Fibroblast of skin of right quadriceps (primary cell): ENCODE data around the gene P4HA1.

Experiments used
- DNase-seq: peaks from one replicate; pipeline ENCODE4 v3.0.0-alpha.2; 2013

P4HA1 gene

DNA sequence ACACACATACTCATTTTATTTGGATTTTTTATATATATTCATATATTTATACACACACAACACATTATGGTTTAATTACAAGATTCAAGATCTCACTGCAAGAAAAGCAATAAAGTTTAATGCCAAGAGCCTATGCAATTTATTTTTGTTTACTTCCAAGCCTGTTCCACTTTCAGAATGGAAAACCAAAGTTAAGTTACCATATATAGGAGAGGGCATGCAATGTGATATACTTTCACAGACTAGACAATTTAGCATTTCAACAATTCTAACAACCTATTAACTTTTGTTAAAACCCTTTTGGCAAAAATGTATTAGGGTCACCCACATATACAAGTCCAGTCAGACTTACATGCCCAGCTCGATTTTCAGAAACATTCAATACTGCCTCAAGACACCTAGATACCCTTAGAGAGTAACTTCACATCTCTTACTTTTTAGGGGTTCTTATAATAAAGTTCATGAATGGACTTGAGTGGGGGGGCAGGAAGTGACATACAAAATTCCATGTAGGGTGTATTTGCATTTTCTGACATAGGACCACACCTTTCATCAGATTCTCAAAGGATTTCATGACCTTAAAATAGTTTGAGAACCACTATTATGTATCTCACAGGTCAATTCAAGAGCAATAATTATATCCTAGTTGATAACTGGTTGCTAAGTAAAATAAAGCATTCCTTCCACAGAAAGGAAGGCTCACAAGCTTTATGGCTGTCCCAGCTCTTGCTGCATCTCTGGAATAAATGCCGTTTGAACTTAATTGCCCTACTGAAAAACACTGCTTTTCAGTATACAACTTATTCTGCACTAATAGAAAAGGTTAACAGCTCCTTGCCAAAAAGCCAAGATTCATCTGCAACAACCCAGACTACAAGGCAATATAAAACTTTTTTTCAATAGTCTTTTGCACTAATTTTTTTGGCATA lies 2.5 kb downstream of the P4HA1 start:
- DNase-seq: peak; percentile 15

DNA sequence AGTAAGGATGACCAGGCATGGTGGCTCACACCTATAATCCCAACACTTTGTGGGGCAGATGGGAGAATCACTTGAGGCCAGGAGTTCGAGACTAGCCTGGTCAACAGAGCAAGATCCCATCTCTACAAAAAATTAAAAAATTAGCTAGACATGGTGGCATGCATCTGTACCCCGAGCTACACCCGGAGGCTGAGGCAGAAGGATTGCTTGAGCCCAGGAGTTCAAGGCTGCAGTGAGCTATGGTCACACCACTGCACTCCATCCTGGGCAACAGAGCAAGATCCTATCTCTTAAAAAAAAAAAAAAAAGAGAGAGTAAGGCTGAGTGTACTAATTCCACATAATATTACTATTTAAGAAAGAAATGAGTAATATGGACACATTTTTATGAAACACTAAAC lies 3.8 kb downstream of the P4HA1 start:
- no peak for DNase-seq

DNA sequence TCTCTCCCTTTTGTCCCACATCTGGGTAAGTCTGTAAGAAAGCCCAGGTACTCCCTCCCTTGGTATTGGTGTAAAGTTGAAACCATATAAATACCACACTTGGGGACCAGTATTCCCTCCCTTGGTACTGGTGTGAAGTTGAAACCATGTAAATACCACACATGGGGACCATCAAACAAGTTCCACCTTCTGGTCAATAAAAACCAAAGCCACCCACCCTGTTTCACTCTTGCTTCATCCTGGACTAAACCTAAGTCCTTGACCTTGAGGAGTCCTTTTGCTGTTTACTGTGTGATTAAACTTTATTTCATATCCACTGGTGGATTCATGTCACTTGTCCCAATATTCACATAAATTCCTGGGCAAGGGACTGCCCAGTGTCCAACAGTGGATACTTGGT lies 8.4 kb downstream of the P4HA1 start:
- no peak for DNase-seq

DNA sequence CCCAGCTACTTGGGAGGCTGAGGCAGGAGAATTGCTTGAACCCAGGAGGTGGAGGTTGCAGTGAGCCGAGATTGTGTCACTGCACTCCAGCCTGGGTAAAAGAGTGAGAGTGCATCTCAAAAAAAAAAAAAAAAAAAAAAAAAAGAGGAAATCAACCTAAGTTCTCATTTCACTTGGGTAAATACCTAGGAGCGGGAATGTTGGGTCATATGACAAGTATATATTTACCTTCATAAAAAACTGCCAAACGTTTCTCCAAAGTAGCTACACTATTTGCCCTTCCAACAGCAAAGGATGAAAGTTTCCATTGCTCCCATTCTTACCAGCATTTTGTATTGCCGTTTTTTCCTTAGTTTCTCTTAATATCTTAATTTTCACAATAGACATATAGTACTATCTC lies 9.8 kb downstream of the P4HA1 start:
- DNase-seq: no peak

DNA sequence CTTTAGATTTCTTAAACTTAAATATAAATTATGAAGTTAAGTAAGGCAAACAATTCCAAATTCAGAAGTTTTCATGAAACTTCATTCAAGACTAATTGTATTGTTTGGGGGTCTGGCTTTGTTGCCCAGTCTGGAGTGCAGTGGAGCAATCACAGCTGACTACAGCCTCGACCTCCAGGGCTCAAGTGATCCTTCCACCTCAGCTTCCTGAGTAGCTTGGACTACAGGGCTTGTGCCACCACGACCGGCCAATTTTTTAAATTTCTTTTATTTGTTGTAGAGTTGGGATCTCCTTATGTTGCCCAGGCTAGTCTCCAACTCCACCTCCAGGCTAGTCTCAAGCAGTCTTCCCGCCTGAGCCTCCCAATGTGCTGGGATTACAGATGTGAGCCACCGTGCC lies 12.5 kb downstream of the P4HA1 start:
- no peak for DNase-seq

DNA sequence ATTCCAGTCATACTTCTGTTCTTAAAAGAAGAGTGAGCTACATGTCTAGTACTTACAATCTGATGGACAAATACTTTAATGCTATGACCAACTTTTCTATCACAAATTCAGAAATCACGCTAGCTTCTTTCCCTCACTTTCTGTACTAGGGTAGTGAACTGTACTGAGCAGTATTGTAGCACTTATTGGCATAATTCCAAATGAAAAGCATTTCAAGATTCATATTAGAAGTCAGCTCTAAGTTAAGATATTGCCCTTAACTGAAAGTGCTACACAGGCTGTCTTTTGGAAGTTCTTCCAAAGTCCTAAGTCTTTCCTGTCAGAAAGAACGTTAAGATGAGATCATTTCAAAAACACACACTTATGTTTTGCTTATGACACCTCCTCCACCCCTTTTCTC lies 13.4 kb downstream of the P4HA1 start:
- no peak for DNase-seq

DNA sequence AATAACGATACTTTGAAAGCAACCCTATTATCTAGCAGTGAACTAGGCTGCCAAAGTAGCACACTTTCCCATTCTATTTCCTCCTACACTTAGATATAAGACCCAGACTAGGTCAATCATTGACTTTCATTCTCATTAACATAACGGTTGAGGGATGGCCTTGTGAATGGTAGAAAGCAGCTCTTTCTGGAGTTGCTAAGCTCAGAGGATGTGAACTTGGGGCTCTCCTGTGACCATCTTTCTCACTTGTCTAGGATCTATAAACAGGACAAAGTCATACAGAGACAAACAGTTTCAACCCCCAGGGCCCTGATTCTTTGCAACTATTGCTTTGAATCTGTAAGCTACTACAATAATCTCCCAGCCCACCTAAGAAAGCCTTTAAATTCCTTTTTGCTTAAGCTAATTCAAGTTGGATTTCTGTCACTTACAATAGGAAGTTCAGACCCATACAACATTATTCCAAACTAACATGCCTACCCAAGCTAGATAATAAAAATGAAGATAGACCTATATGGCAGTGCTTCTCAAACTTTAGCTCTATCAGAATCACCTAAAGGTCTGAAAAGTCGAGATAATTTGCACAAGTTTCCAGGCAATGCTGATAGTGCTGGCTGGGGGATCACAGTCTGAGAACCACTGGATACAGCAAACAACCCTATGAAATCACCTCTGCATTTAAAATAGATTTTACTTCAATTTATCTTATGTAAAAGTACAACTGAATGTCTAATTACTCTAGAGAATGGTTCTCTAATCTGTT lies 16.7 kb downstream of the P4HA1 start:
- DNase-seq: no peak

DNA sequence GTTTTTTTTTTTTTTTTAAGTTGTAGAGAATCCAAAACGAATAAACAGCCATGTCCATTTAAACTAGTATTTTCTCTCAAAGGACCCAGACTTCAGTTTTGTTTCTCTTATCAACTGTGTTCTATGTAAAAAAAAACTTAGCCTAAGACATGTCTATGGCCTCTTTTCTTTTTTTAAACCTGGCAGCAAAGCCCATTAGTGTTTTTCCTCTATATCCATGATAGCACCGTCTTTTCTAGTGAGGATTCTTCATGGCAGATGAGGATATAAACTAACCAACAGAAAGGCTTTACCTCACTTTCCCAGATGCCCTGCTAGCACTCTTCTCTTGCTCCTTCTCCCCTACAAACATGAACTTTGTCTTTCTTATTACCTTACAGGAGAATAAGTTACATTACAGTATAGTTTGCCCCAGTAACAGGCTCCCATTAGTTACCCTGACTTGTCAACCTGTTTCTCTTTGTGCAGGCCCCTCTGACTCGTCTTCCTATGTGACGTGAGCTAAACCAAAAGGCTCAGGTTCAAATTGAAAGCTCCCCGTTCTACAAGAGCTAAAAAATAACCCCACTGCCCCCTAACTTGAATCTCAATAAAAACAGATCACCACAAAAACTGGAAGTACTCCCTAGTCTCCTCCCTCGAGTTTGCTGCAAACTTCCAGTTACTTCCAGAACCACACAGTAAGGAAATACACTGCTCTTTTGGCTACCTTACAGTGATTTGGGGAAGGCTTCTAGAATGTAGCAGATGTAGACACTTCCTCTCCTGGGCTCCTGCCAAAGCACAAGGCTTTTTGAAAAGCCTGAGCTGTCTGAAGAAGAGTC lies 20.1 kb downstream of the P4HA1 start:
- DNase-seq: peak; percentile 74

DNA sequence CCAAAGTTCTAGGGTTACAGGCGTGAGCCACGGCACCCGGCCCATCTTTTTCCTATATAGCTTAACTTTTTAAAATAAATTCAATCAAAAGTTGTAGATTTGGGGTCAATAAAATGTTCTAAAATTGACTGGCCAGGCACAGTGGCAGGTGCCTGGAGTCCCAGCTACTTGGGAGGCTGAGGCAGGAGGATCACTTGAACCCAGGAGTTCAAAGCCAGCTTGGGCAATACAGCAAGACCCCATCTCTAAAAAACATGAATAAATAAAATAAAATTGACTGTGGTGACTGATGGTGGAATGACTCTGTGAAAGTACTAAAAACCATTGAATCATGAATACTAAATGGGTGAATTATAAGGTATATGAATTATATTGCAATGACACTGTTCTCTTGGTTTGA lies 20.8 kb downstream of the P4HA1 start:
- no peak for DNase-seq

DNA sequence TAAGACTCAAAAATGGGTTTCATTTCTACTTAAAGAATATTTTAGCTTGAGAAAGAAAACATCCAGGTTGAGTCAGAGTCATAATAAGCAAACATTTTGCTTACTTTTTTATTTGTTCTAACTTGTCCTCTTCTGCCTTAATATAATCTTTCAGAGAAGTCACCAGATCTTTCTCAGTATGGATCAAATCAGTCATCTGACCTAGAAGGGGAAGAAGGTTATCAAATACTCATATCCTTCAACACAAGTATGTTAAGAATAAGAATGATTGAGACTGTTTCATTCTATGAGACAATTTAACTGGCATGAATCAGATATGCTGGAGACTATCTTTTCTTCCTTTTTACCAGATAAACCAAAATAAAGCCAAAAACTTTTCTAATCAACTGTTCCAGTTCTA lies 23.0 kb downstream of the P4HA1 start:
- DNase-seq: no peak

DNA sequence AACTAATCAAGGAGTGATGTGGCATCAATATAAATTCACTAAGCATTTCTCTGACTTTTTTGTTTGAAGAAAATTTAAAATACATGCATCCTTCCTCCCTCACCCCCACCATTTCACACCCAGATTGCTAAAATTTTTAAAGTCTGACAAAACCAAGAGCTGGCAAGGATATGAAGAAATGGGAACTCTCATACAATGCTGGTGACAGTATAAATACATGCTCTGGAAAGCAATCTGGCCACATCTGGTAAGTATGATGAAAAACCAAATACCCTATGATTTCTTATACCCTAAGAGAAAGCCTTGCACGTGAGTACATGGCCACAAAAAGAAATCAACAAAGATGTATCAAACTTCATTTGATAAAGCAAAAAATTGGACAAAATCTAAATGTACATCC lies 31.2 kb downstream of the P4HA1 start:
- no peak for DNase-seq

DNA sequence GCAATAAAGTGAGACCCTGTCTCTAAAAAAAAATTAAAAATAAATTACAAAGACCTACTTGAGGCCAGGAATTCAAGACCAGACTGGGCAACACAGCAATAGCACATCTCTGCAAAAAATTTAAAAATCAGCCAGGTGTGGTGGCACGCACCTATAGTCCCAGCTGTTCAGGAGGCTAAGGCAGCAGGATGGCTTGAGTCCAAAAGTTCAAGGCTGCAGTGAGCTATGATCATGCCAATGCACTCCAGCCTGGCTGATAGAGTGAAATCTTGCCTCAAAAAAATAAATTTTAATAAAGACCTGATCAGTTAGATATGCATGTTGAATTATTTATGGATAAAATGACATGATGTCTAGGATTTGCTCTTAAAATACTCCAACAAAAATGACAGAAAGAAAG lies 34.9 kb downstream of the P4HA1 start:
- DNase-seq: no peak

DNA sequence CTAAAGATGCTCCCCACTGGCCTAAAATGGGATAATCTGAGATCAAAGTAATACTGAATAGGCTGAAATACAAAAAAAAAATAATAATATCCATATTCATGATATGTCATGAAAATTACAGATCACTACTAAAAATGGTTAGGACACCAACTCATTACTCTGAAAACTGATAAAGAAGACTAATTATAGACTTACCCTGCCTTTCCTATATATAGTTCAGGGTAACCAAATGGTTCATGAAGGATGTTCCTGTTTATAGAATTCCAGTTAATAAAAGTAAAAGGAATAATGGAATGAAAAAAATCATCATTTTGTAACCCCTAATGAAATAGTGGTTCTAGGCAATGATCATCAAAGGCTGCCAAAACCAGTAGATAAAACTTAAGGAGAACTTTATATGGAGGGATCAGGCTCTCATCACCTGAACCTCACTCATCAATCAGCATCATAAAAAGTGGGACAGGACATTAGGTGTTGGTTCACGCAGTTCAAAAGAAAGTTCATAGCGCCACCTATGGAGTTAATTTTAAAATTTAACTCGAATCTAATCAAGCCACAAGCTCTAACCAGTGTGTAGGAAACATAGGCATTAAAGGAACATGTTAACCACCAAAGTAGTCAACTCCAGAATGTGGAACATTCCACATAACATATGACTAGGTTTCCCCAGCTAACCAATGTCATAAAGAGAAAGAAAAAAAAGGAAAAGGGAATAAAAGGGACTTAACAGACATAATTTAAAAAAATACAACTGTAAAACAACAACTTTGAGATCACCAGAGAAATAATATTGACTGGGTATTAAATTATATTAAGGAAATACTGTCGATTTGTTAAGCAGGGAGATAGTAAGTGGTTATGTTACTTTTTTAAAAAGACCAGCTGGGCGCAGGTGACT lies 35.7 kb downstream of the P4HA1 start:
- peak; percentile 37 for DNase-seq

DNA sequence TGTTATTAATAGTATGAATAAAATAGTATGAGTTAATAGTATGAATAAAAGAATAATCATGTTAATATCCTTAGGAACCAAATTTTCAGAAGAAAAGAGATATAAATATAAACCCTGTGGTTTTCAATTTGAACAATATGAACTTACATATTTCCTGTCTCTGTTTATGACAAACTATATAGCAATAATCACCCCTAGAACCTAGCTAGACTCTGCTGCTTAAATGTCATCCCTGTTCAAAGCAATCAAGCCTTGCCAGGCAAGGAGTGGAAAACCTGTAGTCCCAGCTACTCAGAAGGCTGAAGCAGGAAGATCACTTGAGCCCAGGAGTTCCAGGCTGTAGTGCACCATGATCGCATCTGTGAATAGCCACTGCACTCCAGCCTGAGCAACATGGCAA lies 36.5 kb downstream of the P4HA1 start:
- no peak for DNase-seq

DNA sequence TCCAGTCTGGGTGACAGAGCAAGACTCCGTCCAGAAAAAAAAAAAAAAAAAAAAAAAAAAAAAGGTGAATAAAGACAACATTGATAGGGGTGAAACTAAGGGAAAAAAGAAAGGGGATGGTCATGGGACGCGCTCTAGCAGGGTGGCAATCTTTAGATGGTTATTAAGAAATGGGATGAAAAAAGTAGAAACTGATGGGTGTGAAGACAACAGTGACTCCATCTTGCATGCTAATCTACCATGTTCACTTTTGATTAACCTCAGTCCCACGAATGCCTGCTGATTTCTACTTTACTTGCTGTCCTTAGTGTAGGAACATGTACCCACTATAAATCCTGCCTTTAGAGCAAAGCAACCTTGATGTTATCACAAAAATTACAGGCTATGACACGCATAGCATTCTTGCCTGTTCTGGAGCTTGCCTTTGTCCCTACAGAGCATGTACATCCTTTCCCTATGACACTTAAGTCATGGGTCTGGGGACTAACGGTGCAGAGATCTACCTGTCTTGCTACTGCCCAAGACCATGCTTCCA lies 38.5 kb downstream of the P4HA1 start:
- no peak for DNase-seq

DNA sequence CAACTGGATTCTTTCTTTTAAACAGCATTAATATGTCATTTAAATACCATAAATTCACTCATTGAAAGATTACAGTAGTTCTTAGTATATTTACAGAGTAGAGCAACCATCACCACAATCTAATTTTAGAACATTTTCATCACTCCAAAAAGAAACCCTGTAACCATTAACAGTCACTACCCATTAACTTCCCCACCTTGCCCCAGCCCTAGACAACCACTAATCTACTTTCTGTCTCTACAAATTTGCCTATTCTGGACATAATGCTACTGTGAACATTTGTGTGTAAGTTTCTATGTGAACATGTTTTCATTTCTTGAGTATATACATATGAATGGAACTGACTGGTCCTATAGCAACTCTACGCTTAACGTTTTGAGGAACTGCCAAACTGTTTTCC lies 42.4 kb downstream of the P4HA1 start:
- no peak for DNase-seq

DNA sequence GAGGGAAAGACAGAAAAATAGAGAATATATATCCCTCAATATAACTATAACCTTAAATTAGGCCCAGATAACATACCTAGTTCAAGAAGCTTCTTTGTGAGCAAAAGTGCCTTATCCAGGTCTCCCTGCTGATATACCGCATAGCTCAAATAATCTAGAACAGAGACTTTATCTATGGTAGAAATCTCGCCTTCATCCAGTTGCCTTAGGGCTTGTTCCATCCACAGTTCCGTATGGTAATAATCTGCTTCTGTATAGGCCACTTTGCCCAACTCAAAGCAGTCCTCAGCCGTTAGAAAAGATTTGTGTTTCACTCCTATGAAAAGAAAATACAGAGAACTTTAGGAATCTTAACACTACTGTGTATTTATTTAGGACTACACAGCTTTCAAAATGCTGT lies 43.4 kb downstream of the P4HA1 start:
- no peak for DNase-seq

DNA sequence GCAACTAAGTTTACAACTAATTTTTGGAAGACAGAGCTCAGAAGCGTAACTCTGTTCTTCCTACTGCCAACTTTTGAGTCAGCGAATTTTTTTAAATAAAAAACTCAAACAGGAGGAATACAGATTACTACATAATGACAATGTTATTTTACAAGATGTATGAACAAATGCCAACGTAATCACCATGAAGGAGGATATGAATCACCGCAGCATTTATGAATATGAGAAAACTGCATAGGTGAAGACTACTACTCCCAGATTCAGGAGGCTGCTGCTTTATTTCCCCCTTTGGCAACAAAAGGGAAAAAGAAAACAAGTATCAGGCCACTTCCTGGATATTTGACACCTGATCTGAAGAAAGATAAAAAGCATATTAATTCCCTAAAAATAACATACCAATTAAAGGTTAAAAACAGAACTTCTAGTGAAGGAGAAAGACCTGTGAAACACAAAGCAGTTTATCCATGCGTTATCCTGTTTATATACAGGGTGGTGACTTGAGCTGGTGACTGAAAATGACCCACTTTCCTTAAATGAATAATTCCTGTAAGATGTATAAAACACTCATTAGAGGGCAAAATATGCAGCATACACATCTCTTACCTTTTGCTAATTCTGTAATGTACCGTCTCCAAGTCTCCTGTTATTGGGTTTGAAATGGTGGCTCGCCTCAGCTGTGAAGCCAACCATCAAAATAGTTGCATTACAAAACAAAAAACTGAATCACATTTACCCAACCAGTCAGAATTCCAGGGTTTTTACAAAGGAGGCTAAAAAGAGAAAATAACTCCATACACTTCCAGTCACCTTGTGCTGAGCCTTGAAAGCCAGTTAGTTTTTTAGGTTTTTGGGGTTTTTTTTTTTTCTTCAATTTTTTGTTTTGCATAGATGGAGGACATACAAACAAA lies 52.0 kb downstream of the P4HA1 start:
- peak; percentile 79 for DNase-seq

DNA sequence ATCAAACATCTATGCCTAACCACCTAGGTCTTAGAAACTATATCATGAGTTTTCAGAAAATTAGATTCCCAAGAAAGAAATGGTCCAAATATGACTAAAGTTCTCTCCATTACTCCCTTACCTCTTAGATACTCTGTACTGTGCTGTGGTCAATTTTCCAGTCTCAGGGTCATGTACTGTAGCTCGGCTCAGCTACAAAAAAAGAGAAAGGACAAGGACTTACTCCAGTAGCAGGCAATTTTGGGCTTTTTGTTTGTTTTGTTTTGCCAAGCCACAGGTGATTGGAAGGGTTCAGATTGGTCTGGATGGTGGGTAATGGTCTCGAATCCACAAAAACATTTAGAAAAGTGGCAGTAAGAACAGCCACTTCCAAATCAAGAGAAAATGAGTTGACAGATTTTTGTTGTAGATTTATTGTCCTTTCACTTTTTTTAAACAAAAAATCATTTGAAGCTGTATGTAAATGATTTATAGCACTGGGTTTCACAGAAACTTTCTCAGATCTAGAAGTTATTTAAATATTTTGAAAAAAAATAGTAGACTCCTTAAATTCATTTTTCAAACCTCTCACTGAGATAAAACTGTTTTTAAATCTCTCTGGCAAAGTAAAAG lies 52.8 kb downstream of the P4HA1 start:
- DNase-seq: no peak

DNA sequence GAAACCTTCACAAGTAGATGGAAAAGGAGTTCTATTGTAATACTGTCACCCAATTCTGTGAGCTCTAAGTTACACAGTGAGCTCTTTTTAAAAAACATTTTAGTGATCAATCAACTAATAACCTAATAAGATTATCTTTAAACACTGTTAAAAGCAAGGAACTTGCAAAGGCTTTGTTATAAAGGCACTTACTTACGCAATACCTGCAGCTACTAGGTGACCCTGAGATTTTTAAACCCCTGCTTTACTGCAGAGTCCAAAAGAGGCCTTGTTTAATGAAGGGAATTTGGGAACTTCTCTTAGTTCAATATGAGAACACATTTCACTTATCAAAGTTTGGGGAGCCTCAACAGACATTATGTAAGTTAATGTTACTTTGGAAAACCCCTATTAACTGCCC lies 53.3 kb downstream of the P4HA1 start:
- DNase-seq: no peak

DNA sequence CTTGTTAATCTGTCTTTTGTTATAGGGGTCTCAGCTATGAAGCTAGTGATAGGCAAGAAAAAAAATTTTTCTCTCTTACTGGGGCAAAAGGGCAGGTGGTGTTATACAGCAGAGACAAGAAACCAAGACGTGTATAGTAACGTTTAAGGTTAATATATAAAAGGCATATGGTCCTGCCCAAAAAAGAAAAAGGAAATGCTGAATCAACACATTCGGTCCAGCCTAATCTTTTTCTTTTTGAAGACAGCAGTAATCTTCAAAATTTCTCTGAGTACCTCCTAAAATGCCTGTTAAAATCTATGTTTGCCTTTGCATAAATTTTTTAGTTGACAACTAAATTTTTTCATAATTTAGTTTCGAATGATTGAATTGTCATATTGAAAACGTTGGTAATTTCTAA lies 54.5 kb downstream of the P4HA1 start:
- no peak for DNase-seq
